Inferior parietal cortex (tissue), 1 donor: ENCODE results near the gene BCO1.

Experiments used
- DNase-seq: peaks from one replicate; pipeline ENCODE4 v3.0.0-alpha.2; 2016; ENCODE audit errors: extremely low spot score

The BCO1 gene

GRCh38 chr16:81275795-81276194, 37.3 kb downstream of the BCO1 start:
- no peak for DNase-seq

- peak; percentile 16 for DNase-seq
Observed at GRCh38 chr16:81276323-81276722, 37.8 kb downstream of the BCO1 start.

- no peak for DNase-seq
Observed at GRCh38 chr16:81277541-81278080, 39.1 kb downstream of the BCO1 start.

GRCh38 chr16:81278526-81278925, 40.0 kb downstream of the BCO1 start:
- no peak for DNase-seq

- no peak for DNase-seq
Observed at GRCh38 chr16:81279392-81279791, 40.9 kb downstream of the BCO1 start.

- DNase-seq = no peak
Observed at GRCh38 chr16:81280393-81280792, 41.9 kb downstream of the BCO1 start.

- no peak for DNase-seq
Observed at GRCh38 chr16:81283044-81283443, 44.6 kb downstream of the BCO1 start.

- no peak for DNase-seq
Observed at GRCh38 chr16:81284995-81285600, 46.6 kb downstream of the BCO1 start.

GRCh38 chr16:81286190-81286589, 47.7 kb downstream of the BCO1 start:
- no peak for DNase-seq

GRCh38 chr16:81291117-81291516, 52.6 kb downstream of the BCO1 start:
- no peak for DNase-seq

GRCh38 chr16:81292936-81293335, 54.4 kb downstream of the BCO1 start:
- no peak for DNase-seq

GRCh38 chr16:81293909-81294802, 55.7 kb downstream of the BCO1 start:
- DNase-seq = no peak

- no peak for DNase-seq
Observed at GRCh38 chr16:81296631-81297030, 58.1 kb downstream of the BCO1 start.

GRCh38 chr16:81307770-81308169, 69.3 kb downstream of the BCO1 start:
- DNase-seq = no peak

GRCh38 chr16:81310045-81310644, 71.7 kb downstream of the BCO1 start:
- DNase-seq = no peak

GRCh38 chr16:81311762-81312161, 73.3 kb downstream of the BCO1 start:
- no peak for DNase-seq

- DNase-seq = peak; percentile 37
Observed at GRCh38 chr16:81313701-81314602, 75.5 kb downstream of the BCO1 start.

GRCh38 chr16:81314603-81315270, 76.2 kb downstream of the BCO1 start, which contains the start of gene GAN:
TSS of gene GAN (plus strand) at chr16:81314962. CDS start at chr16:81315114, 152 bp downstream.
- peak; percentile 96 for DNase-seq

- no peak for DNase-seq
Observed at GRCh38 chr16:81315271-81316175, 77.0 kb downstream of the BCO1 start.

- no peak for DNase-seq
Observed at GRCh38 chr16:81316176-81316496, 77.6 kb downstream of the BCO1 start.
